HCT116 (cell line): Measurements from ENCODE around the gene MAP3K20. TPM values are rescaled to one million over a fixed set of nuclear protein-coding genes. Genes with fewer than 3 reads are reported as not detected.
"Not testable (repeated sequence)": the region's sequence is repeated elsewhere in the genome, so short reads cannot be mapped to it uniquely, and the experiment has no call there.

Source experiments
- ATAC-seq: fragments of 200-7000 bp; cut with Tn5 transposase; 2 replicates; pipeline ENCODE4 v1.9.1; 2020; ENCODE audit warnings: mild to moderate bottlenecking, moderate library complexity
- BruUV-seq: library from RNA; stranded (reverse); fragments of 400-500 nt; replicated peaks from 2 replicates; lab custom pipeline; 2021; lab: Mats Ljungman, UMichigan
- CTCF ChIA-PET: fragments of 300-600 bp; sonication (Branson Sonifier 250); formaldehyde crosslinking; loops from one replicate; lab custom pipeline; 2021; ENCODE audit warnings: antibody characterized with exemption; lab: Charles Lee
- POLR2A ChIA-PET: fragments of 300-600, 350-600 bp; sonication (Branson Sonifier 250); formaldehyde crosslinking; loops from one replicate; lab custom pipeline; 2021; ENCODE audit warnings: antibody characterized with exemption; lab: Charles Lee
- RAD21 ChIA-PET, 2 experiments: fragments of 300-600 bp; sonication (Branson Sonifier 250); formaldehyde crosslinking; loops; one replicate each; lab custom pipeline; 2023; ENCODE audit warnings: low total read pairs in 2 of 2; ENCODE audit not compliant: uncharacterized antibody in 2 of 2, unreplicated experiment in 2 of 2, low non-redundant PET in 1 of 2; lab: Charles Lee
- DNase-seq: peaks from one replicate; pipeline ENCODE4 v3.0.0-alpha.2; 2010; ENCODE audit warnings: low read depth, low spot score
- H2AFZ ChIP-seq: fragments of 200-600 bp; shearing (Covaris generic), sonication (generic); 2 replicates; pipeline ENCODE4 v1.6.1; 2017; ENCODE audit warnings: low read depth, mixed run types, mixed read lengths, antibody characterized with exemption, low read length; ENCODE audit not compliant: poor library complexity, severe bottlenecking
- H3K27ac ChIP-seq: 2 replicates; pipeline ENCODE4 v1.5.1; 2012; ENCODE audit warnings: low read depth, low read length
- H3K27me3 ChIP-seq: fragments of 200-600 bp; sonication (generic); 2 replicates; pipeline ENCODE4 v1.6.1; 2016; ENCODE audit warnings: mixed run types, low read length, mixed read lengths; ENCODE audit not compliant: insufficient read depth
- H3K36me3 ChIP-seq, 2 experiments: fragments of 200-500 bp in 1 of 2; fragments of 200-600 bp in 1 of 2; sonication (Bioruptor generic) in 1 of 2; sonication (generic) in 1 of 2; 2 replicates each; pipeline versions ENCODE4 v1.5.1 to v1.6.1; 2014 to 2016; ENCODE audit warnings: low read length in 2 of 2, inconsistent platforms in 1 of 2, mixed read lengths in 1 of 2, mixed run types in 1 of 2; ENCODE audit not compliant: insufficient read depth in 2 of 2, control insufficient read depth in 1 of 2
- H3K4me1 ChIP-seq, 2 experiments: fragments of 200-600 bp in 1 of 2; sonication (generic) in 1 of 2; 2 replicates each; pipeline versions ENCODE4 v1.5.1 to v1.6.1; 2012 to 2017; ENCODE audit warnings: low read length in 2 of 2, inconsistent platforms in 1 of 2, mild to moderate bottlenecking in 1 of 2, mixed read lengths in 1 of 2, mixed run types in 1 of 2, moderate library complexity in 1 of 2; ENCODE audit not compliant: insufficient read depth in 2 of 2, control insufficient read depth in 1 of 2
- H3K4me2 ChIP-seq: fragments of 200-600 bp; sonication (generic); 2 replicates; pipeline ENCODE4 v1.6.1; 2017; ENCODE audit warnings: mixed run types, low read length, mixed read lengths
- H3K4me3 ChIP-seq, 2 experiments: fragments of 200-600 bp in 1 of 2; sonication (generic) in 1 of 2; replicated peaks in 1 of 2; 2 replicates each; pipeline ENCODE4 v1.5.1; 2011 to 2016; ENCODE audit warnings: low read length in 2 of 2, control low read depth in 1 of 2, low read depth in 1 of 2, mild to moderate bottlenecking in 1 of 2, mixed read lengths in 1 of 2, mixed run types in 1 of 2
- H3K79me2 ChIP-seq: fragments of 200-600 bp; sonication (generic); 2 replicates; pipeline ENCODE4 v1.6.1; 2017; ENCODE audit warnings: mild to moderate bottlenecking, mixed run types, low read length, moderate library complexity, mixed read lengths; ENCODE audit not compliant: insufficient read depth
- H3K9ac ChIP-seq: fragments of 200-600 bp; sonication (generic); 2 replicates; pipeline ENCODE4 v1.6.1; 2016; ENCODE audit warnings: low read length, mixed read lengths
- H3K9me2 ChIP-seq: fragments of 200-600 bp; sonication (generic), shearing (Covaris generic); 2 replicates; pipeline ENCODE4 v1.6.1; 2017; ENCODE audit warnings: mixed run types, mild to moderate bottlenecking, moderate library complexity; ENCODE audit not compliant: insufficient read depth
- H3K9me3 ChIP-seq, 2 experiments: fragments of 200-500 bp in 1 of 2; fragments of 200-600 bp in 1 of 2; sonication (Bioruptor generic) in 1 of 2; sonication (generic) in 1 of 2; 2 replicates each; pipeline ENCODE4 v1.6.1; 2014 to 2017; ENCODE audit warnings: low read length in 2 of 2, mixed read lengths in 2 of 2, inconsistent platforms in 1 of 2, low read depth in 1 of 2, mild to moderate bottlenecking in 1 of 2, mixed run types in 1 of 2, moderate library complexity in 1 of 2; ENCODE audit not compliant: control insufficient read depth in 1 of 2, insufficient read depth in 1 of 2
- H4K20me1 ChIP-seq: fragments of 200-600 bp; sonication (generic), shearing (Covaris generic); 2 replicates; pipeline ENCODE4 v1.6.1; 2017; ENCODE audit warnings: mixed run types, mild to moderate bottlenecking, moderate library complexity; ENCODE audit not compliant: insufficient read depth
- EZH2phosphoT487 ChIP-seq: fragments of 200-600 bp; IDR thresholded peaks from 2 replicates; pipeline ENCODE4 v1.6.1; 2018; ENCODE audit warnings: antibody characterized with exemption, borderline replicate concordance
- MAX ChIP-seq: IDR thresholded peaks from 2 replicates; pipeline ENCODE4 v1.6.1; 2012
- POLR2AphosphoS5 ChIP-seq: IDR thresholded peaks from 2 replicates; pipeline ENCODE4 v1.6.1; 2011; ENCODE audit warnings: mild to moderate bottlenecking, low read depth, low read length, moderate library complexity
- RAD21 ChIP-seq: IDR thresholded peaks from 2 replicates; pipeline ENCODE4 v1.6.1; 2012; ENCODE audit warnings: low read depth, mild to moderate bottlenecking
- SP1 ChIP-seq: IDR thresholded peaks from 2 replicates; pipeline ENCODE4 v1.6.1; 2012; ENCODE audit warnings: low read depth
- ZFX ChIP-seq: fragments of 450-650 bp; IDR thresholded peaks from 2 replicates; pipeline ENCODE4 v1.6.1; 2017
- ZNF274 ChIP-seq: fragments of 200-500 bp; sonication (Bioruptor generic); IDR thresholded peaks from 2 replicates; pipeline ENCODE4 v1.6.1; 2014; ENCODE audit warnings: mild to moderate bottlenecking, low read depth, low read length, inconsistent platforms
- intact Hi-C: fragments of 100-400 bp; cut with micrococcal nuclease; formaldehyde crosslinking; loops from 2 replicates; pipeline ENCODE4 v1.10.0; 2022
- total RNA-seq: library from RNA; stranded (reverse); gene quantifications from one replicate; pipeline ENCODE4 v1.2.1, GENCODE V29; 2021; ENCODE audit not compliant: unreplicated experiment

MAP3K20 gene
- total RNA-seq, 1 experiment from 2014 or later = 40.0 TPM

- H3K4me2 ChIP-seq = no peak overlapping the region
- no peak overlapping the region for H3K27ac ChIP-seq
- intact Hi-C loops = no loop called here
- no peak for TF ChIP-seq SP1
- TF ChIP-seq RAD21 = no peak
- no peak for TF ChIP-seq POLR2AphosphoS5
- TF ChIP-seq ZFX = no peak
- TF ChIP-seq ZNF274 = no peak
- no peak for TF ChIP-seq MAX
- BruUV-seq = no TSS peak
- H3K27me3 ChIP-seq = no peaks in the 10 kb centered on the region
- no peaks in the 10 kb centered on the region for H3K9me3 ChIP-seq
- no peaks in the 10 kb centered on the region for H3K36me3 ChIP-seq
- H3K79me2 ChIP-seq = peaks cover 3% of the 10 kb centered on the region; the same call in 1 of the 2 replicates
- no peaks in the 10 kb centered on the region for H3K4me1 ChIP-seq
- no peaks in the 10 kb centered on the region for H3K9me2 ChIP-seq
- ChIA-PET CTCF (no interaction called here), POLR2A (no interaction called here), RAD21 (interaction anchor here in 1 of 2 experiments (0.6 kb wide), 1 partner anchor 115 kb away, joined by 4 read pairs; no protein-coding TSS in a partner anchor)
- H2AFZ ChIP-seq = no peak overlapping the region
- H3K4me3 ChIP-seq = no peak overlapping the region
- no peak overlapping the region for H3K9ac ChIP-seq
- ATAC-seq (no peak), DNase-seq (no peak)
- H4K20me1 ChIP-seq = no peaks in the 10 kb centered on the region
These were observed 95.7 kb downstream of the MAP3K20 start for GRCh38 chr2:173171321-173171720.

GRCh38 chr2:173171924-173172643 lies 96.4 kb downstream of the MAP3K20 start:
- no peaks in the 10 kb centered on the region for H3K4me1 ChIP-seq
- H2AFZ ChIP-seq = no peak overlapping the region
- RAD21 ChIA-PET = no interaction called here
- H3K9ac ChIP-seq = no peak overlapping the region
- no peaks in the 10 kb centered on the region for H3K9me2 ChIP-seq
- H3K4me2 ChIP-seq = no peak overlapping the region
- H3K79me2 ChIP-seq = peaks cover 3% of the 10 kb centered on the region; the same call in 1 of the 2 replicates
- BruUV-seq = TSS peak; percentile 18
- H3K27me3 ChIP-seq = no peaks in the 10 kb centered on the region
- no peak overlapping the region for H3K4me3 ChIP-seq
- no peaks in the 10 kb centered on the region for H3K9me3 ChIP-seq
- ATAC-seq (no peak), DNase-seq (no peak)
- intact Hi-C loops = no loop called here
- no peaks in the 10 kb centered on the region for H4K20me1 ChIP-seq
- no peak overlapping the region for H3K27ac ChIP-seq
- no peaks in the 10 kb centered on the region for H3K36me3 ChIP-seq
- CTCF ChIA-PET = no interaction called here
- TF ChIP-seq EZH2phosphoT487 = no peak
- TF ChIP-seq, all 23 proteins: peak for 0
- POLR2A ChIA-PET = no interaction called here

- H3K4me2 ChIP-seq, H3K27ac ChIP-seq, H4K20me1 ChIP-seq, H3K9me2 ChIP-seq, H3K79me2 ChIP-seq, POLR2A ChIA-PET, BruUV-seq, H3K4me3 ChIP-seq, H3K4me1 ChIP-seq, intact Hi-C loops, RAD21 ChIA-PET, ATAC-seq, CTCF ChIA-PET, H3K27me3 ChIP-seq, H2AFZ ChIP-seq, DNase-seq, H3K9ac ChIP-seq, H3K36me3 ChIP-seq, H3K9me3 ChIP-seq: not testable (repeated sequence)
These were observed 98.7 kb downstream of the MAP3K20 start for GRCh38 chr2:173174339-173174738.
